Measurements from ENCODE around the gene LDHD.
"Not testable (repeated sequence)": the region's sequence is repeated elsewhere in the genome, so short reads cannot be mapped to it uniquely, and the experiment has no call there.

LDHD gene

GRCh38 chr16:75116081-75116910 is at the start of gene LDHD:
Gene LDHD, minus strand, starts transcription at chr16:75116780. Its CDS starts 60 bp downstream, at chr16:75116720.
- peak; percentile 21 for DNase-seq

- no peak for DNase-seq
These were observed 43.8 kb upstream of the LDHD start for GRCh38 chr16:75160386-75160785.

DNA sequence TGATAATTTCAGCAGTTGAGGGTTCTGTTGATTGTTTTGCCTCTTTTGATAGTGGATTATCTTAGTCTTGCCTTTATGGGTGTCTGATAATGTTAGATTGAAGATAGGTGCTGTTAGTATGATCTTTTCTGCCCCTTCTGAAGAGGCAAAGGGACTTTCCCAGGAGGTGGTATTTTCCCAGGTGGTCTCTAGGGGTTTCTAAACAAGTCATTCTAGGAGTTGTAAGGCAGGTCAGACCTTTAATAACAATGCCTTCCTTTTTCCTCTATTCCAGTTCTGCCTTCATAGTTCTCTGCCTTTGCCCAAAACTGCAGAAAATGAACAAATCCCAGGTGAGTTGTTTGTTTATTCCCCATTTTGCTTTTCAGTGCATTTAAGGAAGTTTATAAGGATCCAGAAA is 36.1 kb upstream of the LDHD start:
- DNase-seq: no peak

GRCh38 chr16:75151798-75152197 is 35.2 kb upstream of the LDHD start:
- no peak for DNase-seq

DNA sequence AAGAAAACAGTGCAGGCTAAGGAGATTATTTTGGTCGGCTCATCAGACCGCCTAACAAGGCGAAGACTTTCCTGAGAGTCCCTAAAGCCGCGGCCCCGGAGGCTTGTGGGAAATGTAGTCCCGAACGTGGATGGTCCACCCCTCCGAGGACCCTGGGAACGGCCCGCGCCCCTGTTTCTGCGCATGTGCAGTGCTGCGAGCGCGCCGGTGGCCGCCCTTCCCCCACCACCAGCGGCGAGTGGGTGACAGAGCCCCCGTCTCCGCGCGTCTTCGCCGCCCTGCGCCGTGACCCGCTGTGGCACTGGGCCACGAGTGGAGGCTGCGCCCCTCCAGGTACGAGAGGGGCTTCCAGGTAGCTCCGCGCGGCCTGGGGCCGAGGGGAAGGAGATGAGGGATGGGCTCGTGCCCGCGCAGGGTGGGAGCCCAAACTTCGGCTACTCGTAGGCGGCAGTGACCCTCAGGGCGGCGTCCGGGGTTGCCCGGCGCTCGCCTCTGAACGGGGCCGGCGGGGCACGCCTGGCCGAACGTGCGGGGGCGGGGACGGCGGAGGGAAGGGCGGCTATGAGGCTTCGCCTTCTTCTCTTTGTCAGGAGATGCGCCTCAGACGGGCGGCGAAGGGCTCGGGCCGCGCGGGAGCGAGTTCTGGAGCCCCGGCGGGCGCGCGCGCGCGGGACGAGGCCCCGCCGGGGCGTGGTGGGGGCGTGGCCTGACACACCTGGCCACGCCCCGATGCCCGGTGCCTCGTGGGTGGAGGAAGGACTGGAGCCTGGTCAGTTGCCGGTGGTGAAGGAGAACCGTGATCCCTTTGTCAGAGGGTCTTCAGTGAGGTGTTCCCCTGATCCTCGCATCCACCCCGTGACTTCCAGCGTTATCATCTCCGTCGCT is 32.0 kb upstream of the LDHD start, which contains the start of gene ZFP1:
Gene ZFP1, plus strand, starts transcription at position 214 of the 885 bp plus-strand sequence. CDS start 4,428 bp downstream, outside the sequence.
- peak; percentile 93 for DNase-seq

DNA sequence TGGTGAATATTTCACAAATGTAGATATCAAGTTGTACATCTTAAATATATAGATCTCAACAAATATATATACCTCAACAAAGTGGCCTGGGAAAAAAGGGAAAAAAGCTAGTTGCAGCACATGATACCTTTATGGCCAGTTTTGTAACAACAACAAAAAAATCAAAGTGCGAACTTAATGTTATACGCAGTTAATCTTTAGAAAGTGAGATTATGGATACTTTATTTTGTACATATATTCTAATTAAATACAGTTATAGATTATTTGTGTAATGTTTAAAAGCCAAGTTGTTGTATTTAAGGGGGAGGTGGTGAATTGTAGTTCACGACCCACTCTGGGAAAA is 31.4 kb upstream of the LDHD start:
- no peak for DNase-seq

DNA sequence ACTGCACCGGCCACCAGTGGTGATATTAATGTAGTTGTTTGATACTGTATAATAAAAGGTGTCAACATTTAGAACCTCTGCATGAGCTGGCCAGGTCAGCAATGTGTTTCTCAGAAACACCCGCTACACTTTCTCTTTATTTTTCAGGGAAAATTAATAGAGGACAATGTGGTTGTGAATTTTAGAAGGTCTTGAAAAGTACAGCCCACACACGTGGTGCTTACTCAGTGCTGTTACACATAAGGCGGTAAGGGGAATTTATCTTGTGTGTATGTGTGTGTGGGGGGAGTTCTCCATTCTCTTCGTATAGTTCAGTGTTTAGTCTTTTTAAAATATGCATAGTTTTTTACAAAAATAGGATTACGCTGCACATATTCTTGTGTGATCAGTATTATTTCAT is 27.4 kb upstream of the LDHD start:
- DNase-seq: no peak

DNA sequence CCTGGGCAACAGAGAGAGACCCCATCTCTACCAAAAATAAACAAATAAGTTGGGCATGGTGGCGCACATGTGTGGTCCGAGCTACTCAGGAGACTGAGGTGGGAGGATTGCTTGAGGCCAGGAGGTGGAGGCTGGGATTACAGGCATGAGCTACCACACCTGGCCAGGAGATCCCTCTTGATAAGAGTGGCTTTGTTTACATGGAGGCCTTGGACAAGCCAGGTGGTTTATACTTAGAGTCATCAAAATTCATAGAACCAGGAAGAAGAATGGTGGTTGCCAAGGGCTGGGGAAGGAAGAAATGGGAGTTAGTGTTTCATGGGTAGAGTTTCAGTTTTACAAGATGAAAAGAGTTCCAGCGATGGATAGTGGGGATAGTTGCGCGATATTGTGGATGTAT is 22.9 kb upstream of the LDHD start:
- DNase-seq: no peak

DNA sequence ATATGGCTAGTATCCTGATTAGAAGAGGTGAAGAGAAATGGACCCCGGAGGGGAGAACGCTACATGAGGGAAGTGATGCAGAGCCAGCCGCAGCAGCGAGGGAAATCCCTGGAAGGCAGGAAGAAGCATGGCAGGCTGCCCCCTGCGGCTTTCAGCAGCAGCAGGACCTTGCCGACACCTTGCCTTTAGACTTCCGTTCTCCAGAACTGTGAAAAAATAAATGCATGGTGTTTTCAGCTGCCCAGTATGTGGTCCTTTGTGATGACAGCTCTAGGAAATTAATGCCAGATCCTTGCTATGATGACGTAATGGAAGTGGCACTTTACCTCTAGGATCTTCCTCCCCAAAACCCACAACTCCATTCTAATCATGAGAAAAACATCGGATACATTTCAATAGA is 22.1 kb upstream of the LDHD start:
- peak; percentile 79 for DNase-seq

- DNase-seq: no peak
These were observed 21.7 kb upstream of the LDHD start for GRCh38 chr16:75138233-75138632.

DNA sequence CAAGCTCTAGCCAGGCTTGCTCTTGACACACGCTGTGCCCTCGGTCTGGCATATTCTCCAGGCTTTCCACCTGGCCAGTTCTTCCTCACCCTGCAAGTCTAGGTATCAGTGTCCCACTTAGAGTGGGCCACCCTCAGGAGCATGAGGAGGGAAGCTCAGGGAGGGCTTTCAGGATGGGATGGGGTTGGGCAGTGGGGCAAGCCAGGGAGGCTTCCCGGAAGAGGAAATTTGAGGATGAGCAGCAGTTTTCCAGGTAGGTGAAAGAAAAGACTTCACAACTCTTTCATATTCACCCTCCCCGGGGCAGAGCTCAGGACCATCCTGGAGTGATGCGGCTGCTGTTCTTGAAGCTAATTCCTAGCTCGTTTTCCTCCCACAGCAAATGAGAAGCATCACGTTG is 14.5 kb upstream of the LDHD start:
- DNase-seq: no peak

DNA sequence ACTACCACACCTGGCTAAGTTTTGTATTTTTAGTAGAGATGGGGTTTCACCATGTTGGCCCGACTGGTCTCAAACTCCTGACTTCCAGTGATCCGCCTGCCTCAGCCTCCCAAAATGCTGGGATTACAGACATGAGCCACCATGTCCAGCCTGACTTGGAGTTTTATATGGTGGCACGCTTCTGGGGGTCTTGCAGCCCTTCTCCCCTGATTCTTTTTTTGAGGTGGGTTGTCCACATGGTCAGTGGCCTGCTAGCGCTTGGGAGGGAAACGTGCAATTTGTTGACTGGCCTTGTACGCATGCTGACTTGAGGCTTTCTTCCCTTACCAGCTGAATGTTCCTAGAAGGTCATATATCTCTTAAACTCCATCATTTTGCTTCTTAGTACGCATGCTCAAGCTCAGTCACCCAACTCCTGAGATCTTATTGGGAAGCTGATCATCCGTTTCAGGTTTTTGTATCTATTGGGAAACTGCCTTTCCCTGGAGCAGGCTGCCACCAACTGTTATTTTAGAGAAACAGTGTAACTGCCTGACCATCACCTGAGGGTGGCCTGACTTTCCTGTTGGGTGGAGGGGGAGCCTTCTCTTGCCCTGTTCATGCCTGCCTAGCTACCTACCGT is 13.7 kb upstream of the LDHD start:
- no peak for DNase-seq

DNA sequence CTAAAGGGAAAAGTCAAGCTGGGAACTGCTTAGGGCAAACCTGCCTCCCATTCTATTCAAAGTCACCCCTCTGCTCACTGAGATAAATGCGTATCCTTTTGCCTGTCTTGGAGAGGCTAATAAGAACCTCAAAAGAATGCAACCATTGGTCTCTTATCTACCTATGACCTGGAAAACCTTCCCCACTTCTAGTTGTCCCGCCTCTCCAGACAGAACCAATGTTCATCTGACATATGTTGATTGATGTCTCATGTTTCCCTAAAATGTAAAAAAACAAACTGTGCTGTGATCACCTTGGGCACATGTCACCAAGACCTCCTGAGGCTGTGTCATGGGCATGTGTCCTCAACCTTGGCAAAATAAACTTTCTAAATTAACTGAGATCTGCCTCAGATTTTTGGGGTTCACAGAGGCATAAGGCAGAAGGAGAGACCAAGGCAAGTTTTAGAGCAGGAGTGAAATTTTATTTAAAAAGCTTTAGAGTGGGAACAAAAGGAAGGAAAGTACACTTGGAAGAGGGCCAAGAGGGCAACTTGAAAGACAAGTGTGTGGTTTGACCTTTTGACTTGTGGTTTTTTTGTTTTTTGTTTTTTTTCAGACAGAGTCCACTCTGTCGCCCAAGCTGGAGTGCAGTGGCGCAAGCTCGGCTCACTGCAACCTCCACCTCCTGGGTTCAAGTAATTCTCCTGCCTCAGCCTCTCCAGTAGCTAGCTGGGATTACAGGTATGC is 13.0 kb upstream of the LDHD start:
- DNase-seq: not testable (repeated sequence)

DNA sequence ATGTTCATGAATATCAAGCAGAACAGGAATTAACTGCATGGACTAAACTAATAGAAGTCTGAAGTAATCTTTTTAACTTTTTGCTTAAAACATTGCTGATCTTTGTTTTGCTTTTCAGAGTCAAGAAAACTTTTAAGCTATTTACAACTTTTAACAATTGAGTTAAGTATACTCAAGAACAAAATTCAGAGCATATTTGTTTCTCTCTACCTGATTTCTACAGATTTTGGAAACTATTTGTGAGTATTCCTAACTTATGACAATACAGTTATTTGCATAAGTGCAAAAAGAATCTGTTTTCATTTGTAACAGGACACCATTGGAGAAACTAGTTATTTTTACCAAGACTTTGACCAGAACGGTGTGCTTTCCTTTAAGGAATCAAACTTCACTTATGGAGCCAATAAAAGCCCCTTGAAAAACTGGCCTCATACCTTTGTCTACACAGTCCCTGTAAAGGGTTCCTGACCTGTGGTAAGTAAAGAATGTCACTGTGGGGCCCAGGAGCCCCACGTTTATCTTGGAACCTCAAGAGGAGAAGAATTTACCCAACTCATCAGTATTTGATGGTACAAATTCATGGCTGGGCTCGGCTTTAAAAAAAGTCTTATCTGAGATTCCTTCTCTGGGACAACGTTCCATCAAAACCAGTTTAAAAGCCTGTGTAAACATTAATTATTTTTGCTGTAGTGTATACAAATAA is 11.3 kb upstream of the LDHD start:
- no peak for DNase-seq

DNA sequence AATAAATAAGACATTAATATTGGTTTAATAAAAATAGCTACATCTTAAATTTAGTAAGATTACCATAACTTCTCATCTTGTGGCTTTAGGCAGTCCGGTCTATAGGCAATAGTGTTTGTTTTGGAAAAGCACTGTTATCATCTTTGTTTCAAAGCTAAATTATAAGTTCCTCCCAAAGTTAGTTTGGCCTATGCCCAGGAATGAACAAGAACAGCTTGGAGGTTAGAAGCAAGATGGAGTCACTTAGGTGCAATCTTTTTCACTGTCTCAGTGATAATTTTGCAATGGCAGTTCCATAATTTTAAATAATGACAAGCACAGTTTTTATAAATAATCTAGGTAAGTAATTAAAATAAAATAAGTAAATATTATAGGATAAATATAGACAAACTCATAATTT is 6.0 kb upstream of the LDHD start:
- DNase-seq: no peak

DNA sequence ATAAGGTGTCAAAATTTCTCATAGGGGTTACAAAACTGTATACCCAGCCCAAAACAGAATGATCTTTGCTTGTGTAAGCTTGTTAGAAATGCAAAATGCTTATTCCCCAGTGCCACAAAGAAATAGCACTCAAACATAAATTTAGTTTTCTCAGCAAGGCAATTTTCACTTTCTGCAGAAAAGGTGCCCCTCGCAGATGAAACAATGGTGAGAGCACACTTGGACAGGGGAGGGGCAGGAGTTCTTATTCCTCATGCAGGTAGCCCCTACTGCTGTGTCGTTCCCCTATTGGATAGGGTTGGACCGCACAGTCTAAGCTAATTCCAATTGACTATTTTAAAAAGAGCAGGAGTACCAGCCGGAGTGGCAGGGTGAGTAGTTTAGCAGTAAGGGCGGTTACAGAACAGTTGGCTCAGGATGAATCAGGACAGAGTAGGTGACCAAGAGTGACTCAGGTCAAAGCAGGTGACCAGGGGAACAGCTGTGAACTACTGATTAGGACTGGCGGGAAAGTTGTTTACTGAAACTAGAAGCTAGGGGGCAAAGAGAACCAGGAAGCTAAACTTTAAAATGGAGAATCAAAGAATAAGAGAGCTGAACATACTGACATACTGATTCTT is 5.5 kb upstream of the LDHD start:
- DNase-seq: no peak

DNA sequence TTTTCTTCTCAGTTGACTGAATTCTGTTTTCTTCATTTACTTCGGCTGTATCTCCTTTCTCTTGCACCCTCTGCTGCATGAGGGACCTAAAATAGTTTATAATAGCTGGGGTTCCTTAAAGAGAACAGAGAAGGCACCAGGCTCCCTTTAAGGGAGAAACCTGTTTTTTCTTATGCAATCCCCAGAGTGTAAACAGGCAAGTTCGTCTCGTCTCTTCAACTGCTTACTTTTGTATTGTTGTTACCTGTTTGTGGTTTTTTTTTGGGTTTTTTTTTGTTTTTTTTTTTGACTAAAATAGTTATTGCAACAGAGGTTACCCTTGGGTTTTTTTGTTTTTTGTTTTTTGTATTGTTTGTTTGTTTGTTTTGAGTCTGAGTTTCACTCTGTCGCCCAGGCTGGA is 3.7 kb upstream of the LDHD start:
- DNase-seq: no peak

GRCh38 chr16:75118943-75119539 is 2.5 kb upstream of the LDHD start:
- DNase-seq: no peak

- no peak for DNase-seq
These were observed 298 bp upstream of the LDHD start for GRCh38 chr16:75116911-75117245.

DNA sequence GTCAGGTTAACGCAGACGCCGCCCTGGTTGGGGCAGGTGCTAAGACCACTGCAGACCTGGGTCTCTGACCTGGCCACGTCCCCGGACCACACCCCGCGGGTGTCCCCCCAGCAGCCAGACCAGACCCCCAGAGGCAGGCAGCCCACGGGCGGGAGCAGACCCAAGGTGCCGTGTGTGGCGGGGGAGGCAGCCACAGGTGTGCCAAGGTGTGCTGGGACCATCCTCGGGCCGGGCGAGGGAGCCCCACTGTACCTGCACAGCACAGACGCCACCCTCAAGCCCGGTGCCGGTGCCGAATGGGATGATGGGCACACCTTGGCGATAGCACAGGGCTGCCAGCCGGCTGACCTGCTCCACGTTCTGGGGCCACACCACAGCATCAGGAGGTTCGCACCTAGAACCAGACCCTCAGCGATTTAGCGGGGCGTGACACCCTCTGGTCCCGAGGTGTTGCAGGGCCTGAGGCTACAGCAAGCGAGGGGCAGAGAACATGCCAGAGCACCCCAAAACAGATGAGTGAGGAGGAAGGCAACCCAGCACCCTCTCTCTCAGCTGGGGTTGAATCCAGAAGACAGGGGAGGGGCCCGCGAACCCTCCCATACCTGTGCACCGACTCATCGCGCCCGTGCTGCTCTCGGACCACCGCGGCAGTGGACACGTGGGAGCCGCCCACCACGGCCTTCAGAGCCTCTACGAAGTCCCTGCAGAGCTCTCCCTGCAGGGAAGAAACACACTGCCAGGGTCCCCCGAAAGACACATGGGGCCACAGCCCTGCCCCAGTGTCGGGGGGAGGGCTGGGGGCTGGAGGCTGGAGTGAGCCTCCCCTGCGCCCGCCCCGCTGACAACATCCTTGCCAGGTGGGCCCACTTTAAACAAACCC is 1.4 kb downstream of the LDHD start:
- no peak for DNase-seq
